ENCODE data around the gene KRT14.
"Not testable (repeated sequence)": the region's sequence is repeated elsewhere in the genome, so short reads cannot be mapped to it uniquely, and the experiment has no call there.

The KRT14 gene

GRCh38 chr17:41625602-41626001, 38.9 kb upstream of the KRT14 start:
- TF ChIP-seq ZNF274 (IDR thresholded peaks at IDR 0.05; ENCODE audit: low read depth, low read length), result no peak
- no peak overlapping the region for H3K4me3 ChIP-seq (ENCODE audit: low read length)

DNA sequence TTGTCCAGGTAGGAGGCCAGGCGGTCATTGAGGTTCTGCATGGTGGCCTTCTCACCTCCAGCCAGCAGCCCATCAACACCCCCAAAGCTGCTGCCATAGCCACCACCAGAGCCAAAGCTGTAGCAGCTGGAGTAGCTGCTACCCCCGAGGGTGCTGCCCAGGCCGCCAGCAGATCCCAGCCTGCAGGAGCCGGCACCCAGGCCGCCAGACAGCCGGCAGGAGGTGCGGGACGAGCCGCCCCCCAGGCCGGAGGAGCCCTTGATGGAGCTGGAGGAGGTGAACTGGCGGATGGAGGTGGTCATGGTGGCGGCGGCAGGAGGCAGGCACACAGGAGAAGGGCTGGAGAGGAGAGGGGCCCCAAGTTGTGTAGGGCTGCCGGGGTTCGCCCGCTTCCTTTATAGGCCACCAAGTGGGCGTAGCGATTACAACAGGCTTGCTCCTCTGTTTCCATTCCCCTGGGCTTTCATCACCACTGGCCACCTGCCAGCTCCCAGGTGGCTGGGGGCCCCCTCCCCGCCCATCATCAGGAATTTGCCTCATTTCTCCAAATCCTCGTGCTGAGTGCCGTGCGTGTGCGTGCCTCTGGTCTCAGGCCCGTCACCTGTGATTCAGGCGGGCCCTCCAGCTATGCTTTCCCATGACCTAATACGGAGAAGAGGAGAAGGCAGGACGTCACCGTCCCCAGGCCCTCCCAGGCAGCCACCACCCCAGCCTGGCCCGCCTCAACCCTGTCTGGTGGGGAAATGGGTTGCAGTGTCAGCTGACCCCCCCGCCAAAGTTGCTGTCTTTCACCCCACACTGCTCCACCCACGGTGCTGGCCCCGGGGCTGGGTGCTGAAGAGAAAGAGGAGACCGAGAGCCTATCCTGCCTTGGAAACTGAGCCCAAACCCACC, 37.8 kb upstream of the KRT14 start, which contains the start of gene KRT17:
KRT17 (minus strand) TSS at position 368 of the 894 bp plus-strand sequence; CDS start at position 302, 66 bp downstream.
- H3K4me3 ChIP-seq (ENCODE audit: low read length), result no peak within 1 kb of the TSS
- TF ChIP-seq ZNF274 (IDR thresholded peaks at IDR 0.05; ENCODE audit: low read depth, low read length), result no peak

DNA sequence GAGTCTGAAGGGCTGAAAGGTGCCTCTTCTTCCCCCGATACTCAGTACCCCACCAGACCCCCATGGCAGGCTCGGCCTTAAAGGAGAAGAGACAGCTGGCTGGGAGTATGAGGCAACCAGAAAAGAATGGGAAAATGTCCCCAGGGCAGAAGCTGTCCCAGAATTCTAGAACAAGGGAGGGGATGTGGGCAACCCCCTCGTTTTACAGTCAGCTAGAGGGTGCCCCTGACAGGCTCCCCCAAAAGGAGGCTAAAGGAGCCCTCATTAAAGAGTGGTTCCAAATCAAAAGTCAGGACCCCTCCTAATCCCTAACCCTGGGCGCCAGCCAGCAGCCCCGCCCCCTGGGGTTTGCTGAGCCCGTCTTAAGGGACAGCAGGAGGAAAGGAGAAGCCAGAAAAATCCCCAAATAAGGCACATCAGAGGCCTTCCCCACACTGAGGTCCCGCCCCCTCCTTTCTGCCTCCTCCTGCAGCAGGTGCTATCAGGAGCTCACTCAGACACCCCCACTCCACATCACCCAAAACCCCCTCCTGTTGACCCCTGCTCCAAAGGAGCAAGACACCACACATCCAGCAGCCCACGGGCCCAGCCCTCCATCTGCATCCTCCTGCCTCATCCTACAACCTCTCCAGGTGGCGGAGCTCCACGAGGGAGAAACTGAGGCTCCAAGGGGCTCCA, 36.6 kb upstream of the KRT14 start:
- not testable (repeated sequence) for H3K4me3 ChIP-seq (ENCODE audit: low read length)

DNA sequence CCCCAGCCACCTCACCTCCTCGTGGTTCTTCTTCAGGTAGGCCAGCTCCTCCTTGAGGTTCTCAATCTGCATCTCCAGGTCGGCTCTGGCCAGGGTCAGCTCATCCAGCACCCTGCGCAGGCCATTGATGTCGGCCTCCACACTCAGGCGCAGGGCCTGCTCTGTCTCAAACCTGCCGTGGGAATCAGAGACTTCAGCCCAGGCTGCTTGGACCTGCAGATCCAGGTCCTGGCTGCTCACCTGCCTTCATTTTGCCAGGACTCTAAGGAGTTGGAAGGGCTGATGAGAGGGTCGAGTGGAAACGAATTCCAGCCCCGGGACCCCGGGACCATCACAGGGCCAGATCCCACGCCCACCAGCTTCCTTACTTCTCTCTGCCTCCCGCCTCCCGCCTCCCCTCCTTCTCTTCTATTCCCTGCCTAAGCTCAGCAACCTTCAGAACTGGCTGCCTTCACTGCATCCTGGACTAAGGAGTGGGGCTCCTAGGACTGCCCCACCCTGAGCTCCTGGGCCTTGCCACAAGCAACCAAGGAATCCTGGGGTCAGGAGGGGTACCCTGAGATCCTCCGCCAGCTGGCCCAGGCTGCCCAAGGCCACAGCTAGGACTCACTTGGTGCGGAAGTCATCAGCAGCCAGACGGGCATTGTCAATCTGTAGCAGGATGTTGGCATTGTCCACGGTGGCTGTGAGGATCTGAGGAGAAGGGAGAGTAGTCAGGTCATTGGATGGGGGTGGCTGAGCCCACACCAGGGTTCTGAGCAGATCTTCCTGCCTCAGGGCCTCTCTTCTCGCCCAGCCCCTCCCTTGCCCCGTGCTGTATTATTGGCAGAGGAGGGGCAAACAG, 35.9 kb upstream of the KRT14 start:
- H3K4me3 ChIP-seq (ENCODE audit: low read length), result not testable (repeated sequence)

GRCh38 chr17:41621916-41622315, 35.2 kb upstream of the KRT14 start:
- H3K4me3 ChIP-seq (ENCODE audit: low read length), result no peak overlapping the region
- no peak for TF ChIP-seq ZNF274 (IDR thresholded peaks at IDR 0.05; ENCODE audit: low read depth, low read length)

DNA sequence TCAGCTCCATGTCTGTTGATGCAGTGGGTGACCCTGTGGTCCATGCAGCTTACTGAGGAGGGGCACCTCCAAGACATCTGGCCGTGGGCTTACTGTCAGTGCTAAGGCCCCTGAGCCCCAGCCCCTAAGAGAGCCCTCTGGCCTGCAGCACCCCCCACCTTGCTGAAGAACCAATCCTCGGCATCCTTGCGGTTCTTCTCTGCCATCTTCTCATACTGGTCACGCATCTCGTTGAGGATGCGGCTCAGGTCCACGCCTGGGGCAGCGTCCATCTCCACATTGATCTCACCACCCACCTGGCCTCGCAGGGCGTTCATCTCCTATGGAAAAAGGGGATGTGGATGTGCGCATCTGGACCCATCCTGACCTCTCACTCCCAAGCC, 34.7 kb upstream of the KRT14 start:
- not testable (repeated sequence) for H3K4me3 ChIP-seq (ENCODE audit: low read length)

GRCh38 chr17:41620583-41621434, 34.1 kb upstream of the KRT14 start:
- no peak for TF ChIP-seq ZNF274 (IDR thresholded peaks at IDR 0.05; ENCODE audit: low read depth, low read length)
- H3K4me3 ChIP-seq (ENCODE audit: low read length), result no peak overlapping the region

DNA sequence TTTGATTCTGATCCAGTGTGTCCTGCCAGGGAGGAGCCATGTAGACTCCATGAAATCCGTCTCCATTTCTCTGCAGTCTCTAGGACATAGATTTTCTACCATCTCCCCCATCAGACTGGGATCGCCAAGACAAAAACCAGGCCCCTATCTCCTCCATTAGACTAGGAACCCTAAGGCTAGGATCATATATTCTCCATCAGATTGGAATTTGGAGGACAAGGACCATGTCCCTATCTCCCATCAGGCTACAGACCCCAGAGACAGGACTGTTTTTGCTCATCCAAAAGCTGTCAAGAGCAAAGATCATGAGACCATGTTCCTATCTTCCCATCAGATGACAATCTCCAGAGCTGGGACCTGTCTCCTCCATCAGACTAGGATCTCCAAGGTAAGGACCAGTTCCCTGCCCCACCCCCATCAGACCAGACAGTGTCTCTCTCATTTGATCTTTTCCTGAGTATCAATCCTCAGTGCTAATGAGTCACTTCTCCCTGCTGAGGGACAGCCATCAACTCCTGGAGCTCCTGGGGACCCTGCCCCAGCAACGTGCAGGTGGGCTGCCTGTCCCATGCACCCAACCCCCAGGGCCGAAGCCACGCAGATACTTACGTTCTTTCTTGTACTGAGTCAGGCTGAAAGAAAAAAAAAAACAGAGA, 33.4 kb upstream of the KRT14 start:
- not testable (repeated sequence) for H3K4me3 ChIP-seq (ENCODE audit: low read length)

DNA sequence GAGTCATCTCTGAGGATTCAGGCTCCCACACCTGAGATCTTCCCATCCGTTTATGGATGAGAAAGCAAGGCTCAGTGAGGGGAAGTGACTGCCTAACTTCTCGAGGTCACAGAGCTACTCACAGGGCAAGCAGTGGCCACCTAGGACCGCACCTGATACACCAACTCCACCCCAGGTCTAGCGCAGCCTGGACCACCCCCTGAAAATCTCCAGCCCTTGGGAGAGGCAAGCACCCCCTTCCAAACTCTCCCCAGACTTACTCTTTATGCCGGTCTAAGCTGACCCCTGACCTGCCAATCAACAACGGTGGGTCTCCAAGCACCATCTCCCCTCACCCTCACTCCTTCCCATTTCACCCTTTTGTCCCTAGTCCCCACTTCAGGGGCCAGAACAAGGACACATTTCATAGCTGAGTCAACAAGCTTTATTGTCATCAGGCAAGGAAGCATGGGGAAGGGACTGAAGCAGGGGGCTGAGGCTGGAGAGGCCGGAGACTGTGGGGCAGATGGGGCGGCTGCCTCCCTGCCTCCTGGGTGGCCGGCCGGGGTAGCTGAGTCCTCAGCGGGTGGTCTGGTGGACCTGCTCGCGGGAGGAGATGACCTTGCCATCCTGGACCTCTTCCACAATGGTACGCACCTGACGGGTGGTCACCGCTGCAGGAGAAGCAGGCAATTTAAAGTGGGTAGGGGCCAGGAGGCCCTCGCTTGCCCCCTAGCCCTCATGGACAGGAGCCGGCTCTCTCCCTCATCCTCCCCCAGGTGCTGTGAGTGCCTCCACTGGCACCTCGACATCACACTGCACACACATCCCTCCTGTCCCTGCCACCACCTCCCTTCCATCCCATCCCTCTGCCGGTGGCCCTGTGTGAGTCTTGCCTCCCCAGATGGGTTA, 32.6 kb upstream of the KRT14 start:
- no peak overlapping the region for H3K4me3 ChIP-seq (ENCODE audit: low read length)
- no peak for TF ChIP-seq ZNF274 (IDR thresholded peaks at IDR 0.05; ENCODE audit: low read depth, low read length)

- H3K4me3 ChIP-seq (ENCODE audit: low read length), result no peak overlapping the region
- TF ChIP-seq ZNF274 (IDR thresholded peaks at IDR 0.05; ENCODE audit: low read depth, low read length), result no peak
These were observed 31.8 kb upstream of the KRT14 start for GRCh38 chr17:41618341-41619035.

GRCh38 chr17:41617698-41618097, 31.0 kb upstream of the KRT14 start:
- no peak overlapping the region for H3K4me3 ChIP-seq (ENCODE audit: low read length)
- no peak for TF ChIP-seq ZNF274 (IDR thresholded peaks at IDR 0.05; ENCODE audit: low read depth, low read length)

- no peak overlapping the region for H3K4me3 ChIP-seq (ENCODE audit: low read length)
- TF ChIP-seq ZNF274 (IDR thresholded peaks at IDR 0.05; ENCODE audit: low read depth, low read length), result no peak
These were observed 30.4 kb upstream of the KRT14 start for GRCh38 chr17:41617136-41617535.

- H3K4me3 ChIP-seq (ENCODE audit: low read length), result not testable (repeated sequence)
These were observed 29.8 kb upstream of the KRT14 start for GRCh38 chr17:41616486-41616885.

All from GM08714 (cell line).